K562 (cell line): ENCODE measurements around the gene ABCF2. TPM values are rescaled to one million over a fixed set of nuclear protein-coding genes. Genes with fewer than 3 reads are reported as not detected.

Source experiments
- ARID1B ChIP-seq: fragments of 450-650 bp; IDR thresholded peaks from 2 replicates; pipeline ENCODE4 v1.6.1; 2016; ENCODE audit warnings: antibody characterized with exemption, mild to moderate bottlenecking, inconsistent platforms
- ATF4 ChIP-seq: fragments of 450-650 bp; formaldehyde crosslinking; IDR thresholded peaks from 2 replicates; pipeline ENCODE4 v1.4.0; 2022; ENCODE audit warnings: mild to moderate bottlenecking, moderate library complexity
- ATF7 ChIP-seq: fragments of 450-650 bp; IDR thresholded peaks from 2 replicates; pipeline ENCODE4 v1.7.1; 2014; ENCODE audit warnings: mild to moderate bottlenecking, moderate library complexity
- BCOR ChIP-seq: fragments of 450-650 bp; IDR thresholded peaks from 2 replicates; pipeline ENCODE4 v1.6.1; 2016
- CSDE1 ChIP-seq, 2 experiments: fragments of 450-650 bp; IDR thresholded peaks; 2 replicates each; pipeline ENCODE4 v1.6.1; 2016; ENCODE audit warnings: mild to moderate bottlenecking in 1 of 2
- EP400 ChIP-seq: fragments of 450-650 bp; IDR thresholded peaks from 2 replicates; pipeline ENCODE4 v1.6.1; 2017; ENCODE audit warnings: antibody characterized with exemption, mild to moderate bottlenecking, moderate library complexity
- GABPB2 ChIP-seq: fragments of 250-450 bp; sonication (Bioruptor Pico); conservative IDR thresholded peaks from 2 replicates; pipeline ENCODE4 v1.5.1; 2021; ENCODE audit warnings: mild to moderate bottlenecking
- HBP1 ChIP-seq: fragments of 450-650 bp; formaldehyde crosslinking; IDR thresholded peaks from 2 replicates; pipeline ENCODE4 v1.4.0; 2022; ENCODE audit warnings: missing genetic modification characterization
- MLLT1 ChIP-seq, 2 experiments: fragments of 450-650 bp; IDR thresholded peaks; 2 replicates each; pipeline ENCODE4 v1.6.1; 2016
- NR1H2 ChIP-seq: sonication (generic); formaldehyde crosslinking; IDR thresholded peaks from 2 replicates; pipeline ENCODE4 v1.4.0; 2020; ENCODE audit warnings: mild to moderate bottlenecking, missing genetic modification reagents
- RBM39 ChIP-seq: fragments of 200-400 bp; formaldehyde crosslinking; optimal IDR thresholded peaks from 2 replicates; pipeline ENCODE3; 2018; ENCODE audit warnings: low read depth, low read length
- TAF1 ChIP-seq: IDR thresholded peaks from 2 replicates; pipeline ENCODE4 v1.6.1; 2011; ENCODE audit warnings: mild to moderate bottlenecking, low read length, moderate library complexity; ENCODE audit not compliant: insufficient read depth, control insufficient read depth, severe bottlenecking; ENCODE audit errors: extremely low read depth
- TFAP4 ChIP-seq: sonication (generic); formaldehyde crosslinking; IDR thresholded peaks from 2 replicates; pipeline ENCODE4 v1.8.0; 2022; ENCODE audit warnings: missing genetic modification reagents, mild to moderate bottlenecking, moderate library complexity, borderline replicate concordance
- THAP12 ChIP-seq: fragments of 250-450 bp; sonication (Bioruptor Pico); IDR thresholded peaks from 2 replicates; pipeline ENCODE4 v1.9.0; 2021; ENCODE audit warnings: mild to moderate bottlenecking, inconsistent platforms
- XRCC5 ChIP-seq: fragments of 200-400 bp; formaldehyde crosslinking; IDR thresholded peaks from 2 replicates; pipeline ENCODE4 v1.6.1; 2017; ENCODE audit warnings: low read depth, mild to moderate bottlenecking, low read length
- ZBTB7A ChIP-seq: IDR thresholded peaks from 2 replicates; pipeline ENCODE4 v1.6.1; 2011; ENCODE audit warnings: low read depth, mild to moderate bottlenecking, low read length, moderate library complexity, borderline replicate concordance; ENCODE audit not compliant: control insufficient read depth
- ZFP30 ChIP-seq: fragments of 250-450 bp; sonication (Bioruptor Pico); IDR thresholded peaks from 2 replicates; pipeline ENCODE4 v1.8.0; 2022; ENCODE audit warnings: moderate library complexity, mild to moderate bottlenecking, inconsistent platforms, borderline replicate concordance
- ZNF134 ChIP-seq: fragments of 250-450 bp; sonication (Bioruptor Pico); conservative IDR thresholded peaks from 2 replicates; pipeline ENCODE4 v1.4.0; 2020
- ZNF717 ChIP-seq: fragments of 250-450 bp; sonication (Bioruptor Pico); IDR thresholded peaks from 2 replicates; pipeline ENCODE4 v1.5.0; 2021
- ZNF764 ChIP-seq: fragments of 250-450 bp; sonication (Bioruptor Pico); IDR thresholded peaks from 2 replicates; pipeline ENCODE4 v1.4.0; 2020; ENCODE audit warnings: low read depth, mild to moderate bottlenecking, moderate library complexity
- polyA plus RNA-seq, 8 experiments: library from polyadenylated mRNA; depleted of rRNA in 4 of 8; stranded (reverse) in 5 of 8; unstranded in 3 of 8; fragments of >200 nt; fragmentation: Nextera tagmentation in 2 of 8; fragmentation: Illumina TruSeq in 1 of 8; extraction: Ambion mirVana in 2 of 8; extraction: Trizol in 1 of 8; gene quantifications; 2 replicates each; pipeline versions ENCODE4 v1.2.1 to v1.2.3, GENCODE V29; 2011 to 2014; ENCODE audit warnings: inconsistent platforms in 1 of 8, missing spikeins in 1 of 8
- total RNA-seq, 7 experiments: library from RNA; depleted of rRNA in 6 of 7; stranded (reverse); fragments of >200 nt in 6 of 7; fragmentation: Illumina TruSeq in 2 of 7; extraction: Trizol in 2 of 7; gene quantifications; 2 replicates each; pipeline versions ENCODE4 v1.2.1 to v1.2.3, GENCODE V29; 2011 to 2021; ENCODE audit warnings: low replicate concordance in 1 of 7

The ABCF2 gene
- total and polyA plus RNA-seq, 9 of the 15 experiments (the other 6 are each of a cell fraction or from before 2014, with no cell fraction given) = 62.1 to 224 (median 113) TPM

GRCh38 chr7:151226875-151227782 is at the start of gene ABCF2 (continued):
- TF ChIP-seq TFAP4 (CRISPR knock-in tag) = peak; percentile 86; the same call in 1 of the 2 replicates
- TF ChIP-seq EP400 = peak; percentile 97
- peak; percentile 94 for TF ChIP-seq ATF7
- peak; percentile 66; the same call in 1 of the 2 replicates for TF ChIP-seq ATF4 (CRISPR knock-in tag)
- TF ChIP-seq TAF1 = peak; percentile 72
- peak in 1 of 2 experiments; percentile 89; a peak in 2 of 4 replicates for TF ChIP-seq CSDE1 (IDR thresholded peaks at IDR 0.05)
- TF ChIP-seq HBP1 (CRISPR knock-in tag) = peak; percentile 82; the same call in 1 of the 2 replicates
- 0 out of 2 replicates have a peak, but pooled peaks have one; percentile 29 for TF ChIP-seq ARID1B
- TF ChIP-seq ZFP30 = no peak
- peak; percentile 70; the same call in 1 of the 2 replicates for TF ChIP-seq XRCC5
- TF ChIP-seq BCOR = peak; percentile 34
- TF ChIP-seq MLLT1 (IDR thresholded peaks at IDR 0.05) = peak; percentile 59 to 77
- no peak for TF ChIP-seq ZNF764
- no peak for TF ChIP-seq ZNF717 (CRISPR knock-in tag)
- TF ChIP-seq ZNF134 (CRISPR knock-in tag) = peak; percentile 53; the same call in 1 of the 2 replicates
- peak; percentile 61 for TF ChIP-seq ZBTB7A
- peak; percentile 78; the same call in 1 of the 2 replicates for TF ChIP-seq GABPB2
- peak; percentile 24 for TF ChIP-seq RBM39
- TF ChIP-seq NR1H2 = no peak
- TF ChIP-seq THAP12 (CRISPR knock-in tag) = no peak
